ELR (cell line): ENCODE results near the gene TMEM154.
A peak's percentile ranks its signal among the peaks of the same experiment; 100 is the strongest.
"Not testable (repeated sequence)": the region's sequence is repeated elsewhere in the genome, so short reads cannot be mapped to it uniquely, and the experiment has no call there.

Experiments used
- DNase-seq: peaks from one replicate; pipeline ENCODE4 v3.0.0-alpha.2; 2015; ENCODE audit warnings: low read depth

Gene TMEM154

DNA sequence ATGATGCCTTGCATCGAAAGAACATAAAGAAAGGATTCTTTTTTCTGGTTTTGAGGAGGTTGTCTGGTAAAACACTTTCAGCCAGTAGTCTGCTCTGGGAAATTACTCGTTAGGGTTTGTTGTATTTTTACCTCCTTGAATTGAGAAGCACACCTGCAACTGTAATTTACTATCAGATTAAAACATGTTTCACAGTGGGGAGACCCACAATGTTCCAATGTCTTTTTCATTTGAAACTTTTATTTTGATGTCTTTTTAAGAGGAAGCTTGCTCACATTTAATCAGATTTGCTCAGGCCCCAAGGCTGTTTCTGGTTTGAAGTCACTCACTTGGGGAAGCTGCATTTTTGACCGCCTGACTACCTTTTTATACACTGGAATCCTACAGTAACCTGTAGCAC, 12.0 kb downstream of the TMEM154 start:
- no peak for DNase-seq

- DNase-seq, result no peak
Observed at GRCh38 chr4:152666946-152667345, 12.9 kb downstream of the TMEM154 start.

DNA sequence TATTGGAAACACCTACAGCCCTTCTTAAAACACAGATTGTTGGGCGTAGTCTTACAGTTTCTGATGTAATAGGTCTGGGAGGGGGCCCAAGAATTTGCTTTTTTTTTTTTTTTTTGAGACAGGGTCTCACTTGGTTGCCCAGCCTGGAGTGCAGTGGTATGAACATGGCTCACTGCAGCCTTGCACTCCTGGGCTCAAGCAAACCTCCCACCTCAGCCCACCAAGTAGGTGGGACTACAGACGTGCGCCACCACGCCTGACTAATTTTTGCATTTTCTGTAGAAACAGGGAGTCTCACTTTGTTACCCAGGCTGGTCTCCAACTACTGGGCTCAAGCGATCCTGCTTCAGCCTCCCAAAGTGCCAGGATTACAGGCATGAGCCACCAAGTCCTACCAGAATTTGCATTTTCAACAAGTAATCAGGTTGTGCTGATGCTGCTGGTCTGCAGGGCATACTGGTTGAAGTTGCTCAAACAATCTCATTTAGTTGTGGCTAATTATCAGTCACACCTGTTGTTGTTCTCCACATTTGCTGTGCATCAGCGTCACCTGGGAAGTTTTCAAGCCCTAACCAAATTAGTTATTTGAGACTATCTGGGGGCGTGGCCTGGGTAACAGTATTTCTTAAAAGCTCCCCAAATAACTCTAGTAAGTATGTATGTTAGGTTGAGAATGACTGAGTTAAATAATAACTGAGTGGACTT, 14.0 kb downstream of the TMEM154 start:
- no peak for DNase-seq

DNA sequence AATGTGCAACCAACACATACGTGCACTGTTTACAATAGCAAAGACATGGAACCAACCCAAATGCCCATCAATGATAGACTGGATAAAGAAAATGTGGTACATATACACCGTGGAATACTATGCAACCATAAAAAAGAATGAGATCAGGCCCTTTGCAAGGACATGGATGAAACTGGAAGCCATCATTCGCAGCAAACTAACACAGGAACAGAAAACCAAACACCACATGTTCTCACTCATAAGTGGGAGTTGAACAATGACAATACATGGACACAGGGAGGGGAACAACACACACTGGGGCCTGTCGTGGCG, 15.8 kb downstream of the TMEM154 start:
- DNase-seq, result not testable (repeated sequence)

GRCh38 chr4:152663203-152664066, 16.4 kb downstream of the TMEM154 start:
- no peak for DNase-seq

- DNase-seq, result no peak
Observed at GRCh38 chr4:152661649-152662048, 18.1 kb downstream of the TMEM154 start.

GRCh38 chr4:152660526-152660925, 19.3 kb downstream of the TMEM154 start:
- no peak for DNase-seq

DNA sequence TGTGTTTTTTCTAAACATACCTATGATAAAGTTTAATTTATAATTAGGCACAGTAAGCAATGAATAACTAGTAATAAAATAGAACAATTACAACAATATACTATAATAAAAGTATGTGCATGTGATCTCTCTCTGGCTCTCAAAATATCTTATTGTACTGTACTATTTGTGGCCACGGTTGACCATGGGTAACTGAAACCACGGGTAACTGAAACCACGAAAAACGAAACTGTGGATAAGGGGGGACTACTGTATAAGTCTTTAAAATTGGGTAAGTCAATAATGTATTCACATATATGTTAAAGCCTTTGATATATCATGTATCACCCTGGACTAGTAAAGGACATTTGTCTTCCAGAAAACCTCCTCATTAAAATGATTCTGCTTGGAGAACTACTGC, 20.0 kb downstream of the TMEM154 start:
- DNase-seq, result no peak

DNA sequence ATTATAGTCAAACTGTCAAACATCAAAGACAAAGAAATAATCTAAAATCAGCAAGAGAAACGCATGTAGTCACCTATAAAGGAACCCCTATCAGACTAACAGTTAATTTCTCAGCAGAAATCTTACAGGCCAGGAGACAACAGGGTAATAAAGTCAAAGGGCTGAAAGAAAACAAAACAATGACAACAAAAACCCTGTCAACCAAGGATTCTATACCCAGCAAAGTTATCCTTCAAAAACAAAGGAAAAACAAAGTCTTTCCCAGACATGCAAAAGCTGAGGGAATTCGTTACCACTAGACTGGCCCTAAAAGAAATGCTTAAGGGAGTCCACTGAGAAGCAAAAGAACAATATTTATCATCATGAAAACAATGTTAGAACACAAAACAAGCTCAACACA, 22.1 kb downstream of the TMEM154 start:
- no peak for DNase-seq

DNA sequence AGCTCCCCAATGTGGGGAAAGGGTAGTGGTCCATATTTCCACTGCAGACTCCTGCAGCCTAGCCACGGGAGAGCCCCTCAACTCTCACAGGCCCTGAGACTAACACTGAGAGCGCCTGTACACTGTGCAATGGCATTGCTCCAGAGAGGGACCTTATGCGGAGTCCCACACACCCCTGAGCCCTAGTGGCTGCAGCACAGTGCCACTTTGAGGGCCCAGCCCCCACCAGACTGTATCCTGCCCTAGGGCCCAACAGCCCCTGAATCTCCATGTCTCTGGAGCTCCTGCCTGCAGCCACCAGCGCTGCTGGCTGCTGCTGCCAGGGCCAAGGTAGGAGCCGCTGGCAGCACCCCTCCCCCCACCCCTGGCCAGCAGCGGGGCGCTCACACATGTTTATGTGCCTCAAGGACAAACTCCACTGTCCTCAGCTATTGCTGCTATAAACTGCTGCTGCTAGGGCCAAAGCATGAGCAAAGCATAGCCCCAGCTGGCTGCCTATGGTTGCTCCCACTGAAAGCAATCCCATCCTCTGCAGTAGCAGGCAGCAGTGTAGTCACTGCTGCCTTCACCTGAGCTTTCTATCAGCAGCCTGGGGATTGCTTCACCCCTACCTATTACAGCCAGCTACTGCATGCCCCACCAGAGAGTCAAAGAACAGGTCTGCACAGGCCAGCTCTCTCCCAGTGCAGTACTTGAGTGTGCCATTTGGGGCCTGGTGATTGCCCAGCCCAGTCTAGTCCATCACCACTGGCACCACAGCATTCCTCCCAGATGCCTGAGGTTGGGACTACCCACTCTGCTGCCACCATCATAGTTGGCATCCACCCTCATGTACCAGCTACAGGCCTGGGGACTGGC, 24.3 kb downstream of the TMEM154 start:
- DNase-seq, result no peak

- no peak for DNase-seq
Observed at GRCh38 chr4:152652102-152652501, 27.7 kb downstream of the TMEM154 start.

- no peak for DNase-seq
Observed at GRCh38 chr4:152651473-152652060, 28.2 kb downstream of the TMEM154 start.

DNA sequence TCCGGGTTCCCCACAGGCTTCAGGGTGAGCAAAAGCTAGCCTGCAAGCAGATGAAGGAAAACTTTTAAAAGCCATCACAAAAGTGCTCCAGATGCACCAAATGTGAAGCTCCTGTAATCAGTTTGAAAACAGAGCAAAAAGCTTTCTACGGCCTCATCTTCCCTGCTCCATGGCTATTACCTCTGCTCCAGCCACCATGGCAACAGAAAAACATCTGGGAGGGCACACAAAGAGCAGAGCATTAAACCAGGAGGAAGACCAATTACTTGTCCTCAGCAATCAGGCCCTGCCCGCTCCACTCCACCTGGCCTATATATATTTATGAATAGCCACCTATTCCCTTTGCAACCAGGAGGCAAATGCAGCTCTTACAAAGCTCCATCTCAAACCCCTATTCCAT, 33.6 kb downstream of the TMEM154 start:
- no peak for DNase-seq

DNA sequence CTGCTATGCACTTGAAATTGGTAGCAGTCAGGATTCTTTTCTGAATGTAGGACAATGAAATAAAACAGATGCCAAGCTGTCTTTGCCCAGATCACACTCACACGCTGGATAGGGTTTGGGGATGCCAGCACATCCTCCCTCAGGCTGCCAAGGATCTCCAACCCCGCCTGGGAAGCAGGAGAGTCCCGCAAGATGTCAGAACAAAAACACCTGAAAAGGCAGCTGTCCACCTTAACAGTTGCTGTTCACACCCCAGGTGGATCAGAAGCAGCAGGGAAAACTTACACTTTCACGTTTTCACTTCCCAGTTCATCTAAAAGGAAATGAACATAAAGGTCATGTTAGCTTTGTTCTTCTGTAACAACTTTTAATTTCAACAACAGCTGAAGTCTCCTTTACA, 35.7 kb downstream of the TMEM154 start:
- no peak for DNase-seq

- DNase-seq, result no peak
Observed at GRCh38 chr4:152643153-152644035, 36.4 kb downstream of the TMEM154 start.

- DNase-seq, result peak; percentile 46
Observed at GRCh38 chr4:152640058-152640921, 39.5 kb downstream of the TMEM154 start.

DNA sequence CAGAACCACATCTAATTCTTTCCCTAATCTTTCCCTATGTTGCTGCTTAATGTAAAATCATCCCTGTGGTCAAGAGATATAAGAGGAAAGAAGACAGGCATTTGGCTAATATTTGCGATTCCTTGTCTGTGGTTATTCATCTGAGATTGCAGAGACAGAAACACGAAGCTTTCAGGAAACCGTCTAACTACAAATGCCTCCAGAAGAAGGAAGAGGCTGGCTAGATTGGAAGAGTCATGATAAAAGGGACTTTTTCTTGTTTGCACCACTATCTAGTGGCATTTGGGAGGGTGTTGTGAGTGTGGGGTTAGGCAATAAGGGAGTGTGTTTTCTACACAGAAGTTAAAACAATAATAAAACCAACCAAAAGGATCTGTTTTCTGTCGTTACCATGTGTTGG, 43.9 kb downstream of the TMEM154 start:
- DNase-seq, result no peak

DNA sequence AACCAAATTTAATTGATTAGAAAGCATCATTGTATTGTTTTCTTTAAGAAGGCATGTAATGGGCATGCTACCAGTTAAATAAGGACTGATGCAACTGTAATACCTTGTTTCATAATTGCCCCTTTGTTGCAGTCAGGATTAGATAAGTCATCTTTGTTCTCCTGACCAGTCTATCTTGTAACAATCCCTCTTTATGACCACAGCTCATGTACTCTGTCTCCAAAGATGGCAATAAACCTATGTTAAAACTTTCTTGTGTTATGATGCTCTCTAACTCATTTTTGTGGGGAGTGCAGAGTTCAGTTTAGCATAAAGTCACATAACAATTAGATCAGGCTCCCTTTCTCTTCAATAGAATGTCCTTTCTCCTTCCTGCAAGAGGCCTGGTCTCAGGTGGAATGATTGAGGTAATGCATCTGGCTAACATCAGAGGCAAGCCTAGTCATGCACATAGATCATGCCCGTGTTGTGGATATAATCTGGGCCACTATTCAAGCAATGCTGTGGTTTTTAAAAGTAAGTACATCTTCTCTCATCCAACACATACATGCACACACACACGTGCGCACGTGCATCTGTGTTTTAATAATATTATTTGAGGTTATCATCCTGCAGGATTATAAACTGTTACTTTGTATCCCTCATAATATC, 45.6 kb downstream of the TMEM154 start:
- DNase-seq, result no peak

DNA sequence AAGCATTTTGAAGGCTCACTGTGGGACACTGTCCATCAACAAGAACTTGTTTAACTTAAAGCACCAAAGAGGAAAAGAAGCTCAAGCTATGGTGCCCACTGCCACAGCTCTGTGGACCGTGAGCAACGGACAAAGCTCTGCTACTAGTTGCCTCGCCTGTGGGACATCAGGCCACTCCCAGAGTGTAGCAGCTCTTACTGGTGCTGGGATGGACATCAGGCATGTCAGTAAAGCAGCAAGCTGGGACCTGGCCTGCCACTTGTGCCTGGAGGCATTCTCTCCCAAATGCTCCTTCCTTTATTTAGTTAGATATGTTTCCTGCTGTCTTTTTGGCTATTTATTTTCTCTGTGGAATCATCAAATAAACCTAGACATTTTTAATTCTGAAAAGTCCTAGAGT, 46.7 kb downstream of the TMEM154 start:
- no peak for DNase-seq

- DNase-seq, result no peak
Observed at GRCh38 chr4:152630324-152630723, 49.5 kb downstream of the TMEM154 start.
